Mucosa of descending colon (tissue), 3 donors: ENCODE results near the gene CACYBP. TPM values are rescaled to one million over a fixed set of nuclear protein-coding genes. Genes with fewer than 3 reads are reported as not detected.

Experiments used
- ATAC-seq: fragments of 200-7000 bp; cut with Tn5 transposase; one replicate; pipeline ENCODE4 v1.9.1; 2020; ENCODE audit warnings: mild to moderate bottlenecking, moderate library complexity
- DNase-seq, 3 donors: peaks; one replicate each; pipeline ENCODE4 v3.0.0-alpha.2; 2020
- H3K36me3 ChIP-seq: fragments of 200-600 bp; one replicate; pipeline ENCODE4 v1.8.0; 2021; ENCODE audit warnings: low read depth, mild to moderate bottlenecking
- H3K4me1 ChIP-seq: fragments of 200-600 bp; one replicate; pipeline ENCODE4 v1.8.0; 2021; ENCODE audit warnings: low read depth, mild to moderate bottlenecking
- H3K4me3 ChIP-seq: fragments of 200-600 bp; one replicate; pipeline ENCODE4 v1.8.0; 2021; ENCODE audit warnings: mild to moderate bottlenecking
- H3K9me3 ChIP-seq: fragments of 200-600 bp; one replicate; pipeline ENCODE4 v1.8.0; 2021; ENCODE audit warnings: mild to moderate bottlenecking
- intact Hi-C, 2 donors: fragments of 100-400 bp; cut with DNase I in 1 of 2; cut with micrococcal nuclease in 1 of 2; formaldehyde crosslinking; loops; one replicate each; pipeline versions ENCODE4 v1.11.0 to v1.11.1; 2022; cut with DNase I, micrococcal nuclease
- total RNA-seq, 3 donors: library from RNA; stranded (reverse); fragmentation: NEBNext Ultra II Directional in 2 of 3; extraction: Animal tissue kit (Norgen Biotek cat#: 25700) in 2 of 3; gene quantifications; one replicate each; pipeline versions ENCODE4 v1.2.1 to v1.2.4, GENCODE V29; 2021 to 2023
- TF ChIP-seq, protein P1 (sequence below): fragments of 200-600 bp; IDR thresholded peaks from one replicate; pipeline ENCODE4 v1.8.0; 2022; ENCODE audit warnings: antibody characterized with exemption, mild to moderate bottlenecking
- donor health status: DM: no; HTN: no; CAD: no; lungs with moderate emphysema.
- donor health status: DM: no; HTN: no; CAD: no.
- donor health status: DM: no; HTN: yes; CAD: no.

CACYBP gene
- total RNA-seq, 3 donors from 2014 or later: 43.6 to 103 (median 67.9) TPM

DNA sequence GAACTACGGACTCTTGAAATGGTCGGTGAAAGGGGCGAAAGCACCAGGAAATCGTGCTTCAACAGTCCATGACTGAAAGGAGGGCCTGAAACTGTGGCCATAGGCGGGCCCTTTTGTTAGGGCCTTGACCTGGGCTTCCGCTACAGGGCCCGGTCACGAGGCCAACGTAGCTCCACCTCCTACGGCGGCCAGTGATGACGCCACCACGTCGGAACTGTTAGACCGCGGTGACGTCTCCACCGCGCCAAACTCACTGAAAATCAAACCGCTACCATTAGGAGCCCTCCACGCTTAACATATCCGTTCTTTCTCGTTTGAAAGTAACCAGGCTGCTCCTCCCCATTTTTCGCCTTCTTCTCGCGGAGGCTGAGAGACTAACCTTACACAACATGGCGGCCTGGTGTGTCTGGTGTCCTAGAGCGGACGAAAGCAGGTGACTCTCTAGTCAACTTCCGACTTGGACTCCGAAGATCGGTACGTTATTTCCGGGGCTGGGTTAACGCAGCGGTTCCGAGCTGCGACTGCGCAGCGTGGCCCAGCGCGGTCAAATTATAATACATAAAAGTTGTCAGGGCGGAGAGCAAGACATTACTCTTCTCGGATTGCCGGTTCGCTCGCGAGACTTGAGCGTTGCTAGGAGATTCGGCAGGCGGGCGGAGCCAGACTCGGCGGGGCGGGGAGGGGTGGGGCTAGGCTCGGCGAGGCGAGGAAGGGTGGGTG is 371 bp upstream of the CACYBP start:
- ATAC-seq: peak; percentile 89
- intact Hi-C loops: loop anchor here in 1 of 2 donors (10.0 kb wide), 1 partner anchor 225 kb away; no protein-coding TSS in a partner anchor
- TF ChIP-seq, protein P1, sequence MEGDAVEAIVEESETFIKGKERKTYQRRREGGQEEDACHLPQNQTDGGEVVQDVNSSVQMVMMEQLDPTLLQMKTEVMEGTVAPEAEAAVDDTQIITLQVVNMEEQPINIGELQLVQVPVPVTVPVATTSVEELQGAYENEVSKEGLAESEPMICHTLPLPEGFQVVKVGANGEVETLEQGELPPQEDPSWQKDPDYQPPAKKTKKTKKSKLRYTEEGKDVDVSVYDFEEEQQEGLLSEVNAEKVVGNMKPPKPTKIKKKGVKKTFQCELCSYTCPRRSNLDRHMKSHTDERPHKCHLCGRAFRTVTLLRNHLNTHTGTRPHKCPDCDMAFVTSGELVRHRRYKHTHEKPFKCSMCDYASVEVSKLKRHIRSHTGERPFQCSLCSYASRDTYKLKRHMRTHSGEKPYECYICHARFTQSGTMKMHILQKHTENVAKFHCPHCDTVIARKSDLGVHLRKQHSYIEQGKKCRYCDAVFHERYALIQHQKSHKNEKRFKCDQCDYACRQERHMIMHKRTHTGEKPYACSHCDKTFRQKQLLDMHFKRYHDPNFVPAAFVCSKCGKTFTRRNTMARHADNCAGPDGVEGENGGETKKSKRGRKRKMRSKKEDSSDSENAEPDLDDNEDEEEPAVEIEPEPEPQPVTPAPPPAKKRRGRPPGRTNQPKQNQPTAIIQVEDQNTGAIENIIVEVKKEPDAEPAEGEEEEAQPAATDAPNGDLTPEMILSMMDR: no peak
- no peaks in the 10 kb centered on the region for H3K9me3 ChIP-seq
- no peaks in the 10 kb centered on the region for H3K36me3 ChIP-seq
- H3K4me3 ChIP-seq: peak overlapping the region; percentile 92
- peaks cover 31% of the 10 kb centered on the region for H3K4me1 ChIP-seq
- DNase-seq: peak; percentile 98 to 99 (median 98)

DNA sequence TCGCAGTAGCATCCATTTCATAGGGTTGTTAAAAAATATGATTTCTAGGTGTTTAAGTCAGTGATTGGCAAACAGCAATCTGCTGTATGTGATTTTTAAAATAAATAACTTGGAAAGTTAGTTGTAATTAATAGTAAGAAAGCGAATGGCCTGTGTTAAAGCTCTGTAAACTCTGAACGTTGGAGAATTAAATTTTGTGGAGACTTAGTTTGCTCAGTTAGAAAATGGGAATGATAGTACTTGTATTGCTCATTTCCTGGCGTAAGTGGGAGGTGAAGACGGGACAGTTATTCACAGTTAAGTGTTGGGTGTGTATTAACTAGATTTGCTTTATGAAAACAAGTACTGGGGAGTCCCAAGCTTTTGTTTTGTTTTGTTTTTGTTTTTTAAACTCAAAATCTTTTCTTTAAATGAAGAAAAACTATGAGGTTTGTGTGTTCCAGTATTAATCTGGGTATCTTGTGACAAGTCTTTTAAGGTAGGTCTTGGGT is 995 bp downstream of the CACYBP start:
- no peaks in the 10 kb centered on the region for H3K36me3 ChIP-seq
- DNase-seq (no peak), ATAC-seq (no peak)
- peak overlapping the region; percentile 92 for H3K4me3 ChIP-seq
- peaks cover 32% of the 10 kb centered on the region for H3K4me1 ChIP-seq
- TF ChIP-seq, protein P1: no peak
- no peaks in the 10 kb centered on the region for H3K9me3 ChIP-seq
- intact Hi-C loops: no loop called here

DNA sequence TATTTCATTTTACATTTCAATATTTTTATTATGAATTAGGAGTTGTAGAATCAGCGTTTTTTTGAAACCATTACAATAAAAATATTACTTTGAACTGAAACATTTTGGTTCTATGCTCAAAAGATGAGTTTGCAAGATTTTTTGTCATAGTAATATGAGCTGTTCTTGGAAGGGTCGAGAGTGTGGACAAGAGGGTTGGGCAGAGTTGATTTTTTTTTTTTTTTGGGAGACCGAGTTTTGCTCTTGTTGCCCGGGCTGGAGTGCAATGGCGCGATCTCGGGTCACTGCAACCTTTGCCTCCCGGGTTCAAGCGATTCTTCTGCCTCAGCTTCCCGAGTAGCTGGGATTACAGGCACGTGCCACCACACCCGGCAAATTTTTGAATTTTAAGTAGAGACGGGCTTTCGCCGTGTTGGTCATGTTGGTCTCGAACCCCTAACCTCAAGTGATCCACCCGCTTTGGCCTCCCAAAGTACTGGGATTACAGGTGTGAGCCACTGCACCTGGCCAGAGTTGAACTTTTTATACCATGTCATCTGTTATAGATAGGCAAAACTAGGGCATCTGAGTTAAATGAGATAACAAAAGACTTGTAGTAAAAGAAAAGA is 3.3 kb downstream of the CACYBP start:
- ATAC-seq (no peak), DNase-seq (no peak)
- TF ChIP-seq, protein P1: no peak
- intact Hi-C loops: no loop called here
- no peak overlapping the region for H3K4me3 ChIP-seq
- no peaks in the 10 kb centered on the region for H3K36me3 ChIP-seq
- no peaks in the 10 kb centered on the region for H3K9me3 ChIP-seq
- peaks cover 27% of the 10 kb centered on the region for H3K4me1 ChIP-seq

DNA sequence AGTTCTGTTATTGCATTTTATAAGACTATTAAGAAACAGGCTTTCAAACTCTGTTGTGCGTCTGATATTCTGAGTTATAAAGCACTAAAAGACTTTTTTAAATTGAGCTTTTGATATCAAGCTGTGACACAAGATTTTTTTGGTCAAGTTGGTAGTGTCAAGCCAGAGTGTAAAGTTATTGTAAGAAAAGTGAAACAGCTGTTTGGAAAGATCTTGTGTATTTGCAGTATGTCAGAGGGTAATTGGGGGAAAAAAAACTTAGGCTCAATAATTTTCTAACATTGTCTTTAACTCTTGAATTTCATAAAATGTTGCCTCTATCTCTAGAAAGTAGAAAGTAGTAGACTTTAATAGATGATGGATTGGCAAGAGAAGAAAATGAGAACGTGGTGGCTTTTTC is 3.8 kb downstream of the CACYBP start:
- TF ChIP-seq, protein P1: no peak
- H3K36me3 ChIP-seq: no peaks in the 10 kb centered on the region
- H3K4me1 ChIP-seq: peaks cover 22% of the 10 kb centered on the region
- ATAC-seq (no peak), DNase-seq (no peak)
- intact Hi-C loops: no loop called here
- H3K4me3 ChIP-seq: no peak overlapping the region
- H3K9me3 ChIP-seq: no peaks in the 10 kb centered on the region

DNA sequence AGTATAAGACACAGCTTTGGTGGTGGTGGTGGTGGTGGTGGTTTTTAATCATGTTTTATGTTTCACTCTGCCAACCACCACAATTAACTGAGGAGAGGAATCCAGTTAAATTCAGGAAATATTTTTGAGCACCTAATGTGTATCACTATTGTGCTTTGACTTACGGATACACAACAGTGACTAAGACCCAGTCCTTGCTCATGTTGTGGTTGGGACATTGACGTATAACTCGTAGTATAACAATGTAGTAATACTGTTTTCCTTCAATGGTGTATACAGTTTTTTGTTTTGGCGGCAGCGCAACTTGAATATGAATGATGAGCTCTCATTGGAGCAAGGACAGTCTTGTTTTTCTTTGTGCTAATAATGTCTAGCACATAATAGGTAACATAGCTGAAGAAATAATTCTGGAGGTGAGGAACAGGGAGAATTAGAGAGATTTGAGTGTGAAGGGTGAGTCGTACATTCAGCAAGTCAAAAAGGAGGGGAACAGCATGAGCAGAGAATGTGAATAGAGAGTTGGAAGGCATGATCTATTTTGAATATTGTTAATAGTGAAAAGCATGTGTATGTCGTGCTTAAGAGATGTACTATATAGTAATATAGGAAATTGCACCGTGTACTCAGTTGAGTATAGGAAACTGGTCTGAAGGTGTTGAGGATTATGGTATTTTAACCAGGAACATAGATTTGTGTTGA is 5.5 kb downstream of the CACYBP start:
- Histone ChIP-seq H3K4me1 (peaks cover 19% of the 10 kb centered on the region), H3K9me3 (no peaks in the 10 kb centered on the region), H3K4me3 (no peak overlapping the region), H3K36me3 (no peaks in the 10 kb centered on the region)
- TF ChIP-seq, protein P1: no peak
- intact Hi-C loops: no loop called here
- ATAC-seq: no peak
- no peak for DNase-seq
